ENCODE data around the gene ERFL. TPM values are rescaled to one million over a fixed set of nuclear protein-coding genes. Genes with fewer than 3 reads are reported as not detected.

The ERFL gene
- total and polyA plus RNA-seq, 2 experiments from 2014 or later = 0.69 TPM; not detected in 1

- H3K36me3 ChIP-seq (ENCODE audit: insufficient read depth) = 0 out of 2 replicates have a peak, but pooled peaks cover 4% of the 10 kb centered on the region
- no peak overlapping the region for H3K27ac ChIP-seq (ENCODE audit: low read depth)
- H3K79me2 ChIP-seq (replicated peaks; ENCODE audit: insufficient read depth) = no peaks in the 10 kb centered on the region
- no peaks in the 10 kb centered on the region for H3K27me3 ChIP-seq (ENCODE audit: insufficient read depth)
- DNase-seq (ENCODE audit: low spot score) (no peak), ATAC-seq (peak; percentile 41)
- Mint-ChIP-seq H3K4me3 (no peak overlapping the region), H3K4me1 (peaks cover 22% of the 10 kb centered on the region), H3K27ac (no peak overlapping the region), H3K36me3 (ENCODE audit: low read depth) (peaks cover 30% of the 10 kb centered on the region), H3K27me3 (ENCODE audit: insufficient read depth, low read depth, poor library complexity) (peaks cover 10% of the 10 kb centered on the region), H3K9me3 (no peaks in the 10 kb centered on the region)
- H2AFZ ChIP-seq = no peak overlapping the region
- no peaks in the 10 kb centered on the region for H3K9me2 ChIP-seq (ENCODE audit: insufficient read depth)
- TF ChIP-seq EZH2 (IDR thresholded peaks at IDR 0.05; ENCODE audit: low read depth, unreplicated experiment) (no peak), POLR2AphosphoS5 (IDR thresholded peaks at IDR 0.05; ENCODE audit: low read depth) (no peak), ETS1 (IDR thresholded peaks at IDR 0.05) (no peak), NANOG (IDR thresholded peaks at IDR 0.05; ENCODE audit: borderline replicate concordance) (no peak), ZNF331 (CRISPR knock-in tag; IDR thresholded peaks at IDR 0.05; ENCODE audit: low read depth) (no peak), REST (IDR thresholded peaks at IDR 0.05; ENCODE audit: unreplicated experiment) (no peak), CTCF (conservative IDR thresholded peaks at IDR 0.05; ENCODE audit: low read depth in 2 of 2) (no peak), EZH2phosphoT487 (IDR thresholded peaks at IDR 0.05; ENCODE audit: unreplicated experiment) (no peak), CREB1 (CRISPR knock-in tag; IDR thresholded peaks at IDR 0.05; ENCODE audit: low read depth) (no peak), STAT1 (IDR thresholded peaks at IDR 0.05; ENCODE audit: unreplicated experiment) (no peak), JUNB (IDR thresholded peaks at IDR 0.05; ENCODE audit: unreplicated experiment) (no peak), ZNF114 (CRISPR knock-in tag; IDR thresholded peaks at IDR 0.05) (no peak)
- TF ChIP-seq, protein P1, sequence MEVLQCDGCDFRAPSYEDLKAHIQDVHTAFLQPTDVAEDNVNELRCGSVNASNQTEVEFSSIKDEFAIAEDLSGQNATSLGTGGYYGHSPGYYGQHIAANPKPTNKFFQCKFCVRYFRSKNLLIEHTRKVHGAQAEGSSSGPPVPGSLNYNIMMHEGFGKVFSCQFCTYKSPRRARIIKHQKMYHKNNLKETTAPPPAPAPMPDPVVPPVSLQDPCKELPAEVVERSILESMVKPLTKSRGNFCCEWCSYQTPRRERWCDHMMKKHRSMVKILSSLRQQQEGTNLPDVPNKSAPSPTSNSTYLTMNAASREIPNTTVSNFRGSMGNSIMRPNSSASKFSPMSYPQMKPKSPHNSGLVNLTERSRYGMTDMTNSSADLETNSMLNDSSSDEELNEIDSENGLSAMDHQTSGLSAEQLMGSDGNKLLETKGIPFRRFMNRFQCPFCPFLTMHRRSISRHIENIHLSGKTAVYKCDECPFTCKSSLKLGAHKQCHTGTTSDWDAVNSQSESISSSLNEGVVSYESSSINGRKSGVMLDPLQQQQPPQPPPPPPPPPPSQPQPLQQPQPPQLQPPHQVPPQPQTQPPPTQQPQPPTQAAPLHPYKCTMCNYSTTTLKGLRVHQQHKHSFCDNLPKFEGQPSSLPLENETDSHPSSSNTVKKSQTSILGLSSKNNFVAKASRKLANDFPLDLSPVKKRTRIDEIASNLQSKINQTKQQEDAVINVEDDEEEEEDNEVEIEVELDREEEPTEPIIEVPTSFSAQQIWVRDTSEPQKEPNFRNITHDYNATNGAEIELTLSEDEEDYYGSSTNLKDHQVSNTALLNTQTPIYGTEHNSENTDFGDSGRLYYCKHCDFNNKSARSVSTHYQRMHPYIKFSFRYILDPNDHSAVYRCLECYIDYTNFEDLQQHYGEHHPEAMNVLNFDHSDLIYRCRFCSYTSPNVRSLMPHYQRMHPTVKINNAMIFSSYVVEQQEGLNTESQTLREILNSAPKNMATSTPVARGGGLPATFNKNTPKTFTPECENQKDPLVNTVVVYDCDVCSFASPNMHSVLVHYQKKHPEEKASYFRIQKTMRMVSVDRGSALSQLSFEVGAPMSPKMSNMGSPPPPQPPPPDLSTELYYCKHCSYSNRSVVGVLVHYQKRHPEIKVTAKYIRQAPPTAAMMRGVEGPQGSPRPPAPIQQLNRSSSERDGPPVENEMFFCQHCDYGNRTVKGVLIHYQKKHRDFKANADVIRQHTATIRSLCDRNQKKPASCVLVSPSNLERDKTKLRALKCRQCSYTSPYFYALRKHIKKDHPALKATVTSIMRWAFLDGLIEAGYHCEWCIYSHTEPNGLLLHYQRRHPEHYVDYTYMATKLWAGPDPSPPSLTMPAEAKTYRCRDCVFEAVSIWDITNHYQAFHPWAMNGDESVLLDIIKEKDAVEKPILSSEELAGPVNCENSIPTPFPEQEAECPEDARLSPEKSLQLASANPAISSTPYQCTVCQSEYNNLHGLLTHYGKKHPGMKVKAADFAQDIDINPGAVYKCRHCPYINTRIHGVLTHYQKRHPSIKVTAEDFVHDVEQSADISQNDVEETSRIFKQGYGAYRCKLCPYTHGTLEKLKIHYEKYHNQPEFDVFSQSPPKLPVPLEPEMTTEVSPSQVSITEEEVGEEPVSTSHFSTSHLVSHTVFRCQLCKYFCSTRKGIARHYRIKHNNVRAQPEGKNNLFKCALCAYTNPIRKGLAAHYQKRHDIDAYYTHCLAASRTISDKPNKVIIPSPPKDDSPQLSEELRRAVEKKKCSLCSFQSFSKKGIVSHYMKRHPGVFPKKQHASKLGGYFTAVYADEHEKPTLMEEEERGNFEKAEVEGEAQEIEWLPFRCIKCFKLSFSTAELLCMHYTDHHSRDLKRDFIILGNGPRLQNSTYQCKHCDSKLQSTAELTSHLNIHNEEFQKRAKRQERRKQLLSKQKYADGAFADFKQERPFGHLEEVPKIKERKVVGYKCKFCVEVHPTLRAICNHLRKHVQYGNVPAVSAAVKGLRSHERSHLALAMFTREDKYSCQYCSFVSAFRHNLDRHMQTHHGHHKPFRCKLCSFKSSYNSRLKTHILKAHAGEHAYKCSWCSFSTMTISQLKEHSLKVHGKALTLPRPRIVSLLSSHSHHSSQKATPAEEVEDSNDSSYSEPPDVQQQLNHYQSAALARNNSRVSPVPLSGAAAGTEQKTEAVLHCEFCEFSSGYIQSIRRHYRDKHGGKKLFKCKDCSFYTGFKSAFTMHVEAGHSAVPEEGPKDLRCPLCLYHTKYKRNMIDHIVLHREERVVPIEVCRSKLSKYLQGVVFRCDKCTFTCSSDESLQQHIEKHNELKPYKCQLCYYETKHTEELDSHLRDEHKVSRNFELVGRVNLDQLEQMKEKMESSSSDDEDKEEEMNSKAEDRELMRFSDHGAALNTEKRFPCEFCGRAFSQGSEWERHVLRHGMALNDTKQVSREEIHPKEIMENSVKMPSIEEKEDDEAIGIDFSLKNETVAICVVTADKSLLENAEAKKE (CRISPR knock-in tag; IDR thresholded peaks at IDR 0.05) = no peak
- H3F3A ChIP-seq (replicated peaks; ENCODE audit: low read depth) = peaks cover 5% of the 10 kb centered on the region; the same call in 1 of the 2 replicates
- H4K20me1 ChIP-seq (replicated peaks; ENCODE audit: insufficient read depth) = no peaks in the 10 kb centered on the region; the same call in 1 of the 2 replicates
- H3K4me2 ChIP-seq = no peak overlapping the region
- H3K4me1 ChIP-seq (ENCODE audit: insufficient read depth) = 0 out of 2 replicates have a peak, but pooled peaks cover 6% of the 10 kb centered on the region
- no peak overlapping the region for H3K4me3 ChIP-seq
Measured at GRCh38 chr19:41897181-41897580, 31.1 kb downstream of the ERFL start.

Measured in GM23338 (cell line).